Measurements from ENCODE around the gene IL16.

The IL16 gene

GRCh38 chr15:81303244-81304225 lies 106.9 kb downstream of the IL16 start:
- in situ Hi-C loops (cut with MboI; ENCODE audit: low sequenced_read_pairs): no loop called here

- in situ Hi-C loops (cut with MboI; ENCODE audit: low sequenced_read_pairs): no loop called here
These were observed 107.5 kb downstream of the IL16 start for GRCh38 chr15:81304226-81304625.

- in situ Hi-C loops (cut with MboI; ENCODE audit: low sequenced_read_pairs): no loop called here
These were observed 111.6 kb downstream of the IL16 start for GRCh38 chr15:81308260-81308659.

GRCh38 chr15:81309647-81310450 lies 113.2 kb downstream of the IL16 start:
- in situ Hi-C loops (cut with MboI; ENCODE audit: low sequenced_read_pairs): no loop called here

GRCh38 chr15:81310480-81310879 lies 113.8 kb downstream of the IL16 start:
- in situ Hi-C loops (cut with MboI; ENCODE audit: low sequenced_read_pairs): no loop called here

GRCh38 chr15:81311752-81312464 lies 115.2 kb downstream of the IL16 start:
- in situ Hi-C loops (cut with MboI; ENCODE audit: low sequenced_read_pairs): no loop called here

GRCh38 chr15:81312790-81313543 lies 116.3 kb downstream of the IL16 start:
- in situ Hi-C loops (cut with MboI; ENCODE audit: low sequenced_read_pairs): no loop called here

- in situ Hi-C loops (cut with MboI; ENCODE audit: low sequenced_read_pairs): no loop called here
These were observed 117.0 kb downstream of the IL16 start for GRCh38 chr15:81313686-81314085.

- in situ Hi-C loops (cut with MboI; ENCODE audit: low sequenced_read_pairs): no loop called here
These were observed 117.7 kb downstream of the IL16 start for GRCh38 chr15:81314378-81314777.

GRCh38 chr15:81315452-81316175 lies 118.9 kb downstream of the IL16 start:
- in situ Hi-C loops (cut with MboI; ENCODE audit: low sequenced_read_pairs): no loop called here

GRCh38 chr15:81316267-81316666 lies 119.6 kb downstream of the IL16 start:
- in situ Hi-C loops (cut with MboI; ENCODE audit: low sequenced_read_pairs): no loop called here

GRCh38 chr15:81317642-81318017 lies 121.0 kb downstream of the IL16 start:
- in situ Hi-C loops (cut with MboI; ENCODE audit: low sequenced_read_pairs): no loop called here

GRCh38 chr15:81321667-81322066 lies 125.0 kb downstream of the IL16 start:
- in situ Hi-C loops (cut with MboI; ENCODE audit: low sequenced_read_pairs): loop anchor here (10.0 kb wide), 1 partner anchor 47 kb away; no protein-coding TSS in a partner anchor

GRCh38 chr15:81322676-81323253 lies 126.1 kb downstream of the IL16 start:
- in situ Hi-C loops (cut with MboI; ENCODE audit: low sequenced_read_pairs): loop anchor here (10.0 kb wide), 1 partner anchor 48 kb away; no protein-coding TSS in a partner anchor

GRCh38 chr15:81323559-81323943 lies 126.9 kb downstream of the IL16 start:
- in situ Hi-C loops (cut with MboI; ENCODE audit: low sequenced_read_pairs): loop anchor here (10.0 kb wide), 1 partner anchor 49 kb away; no protein-coding TSS in a partner anchor

GRCh38 chr15:81323944-81324881 lies 127.5 kb downstream of the IL16 start, which contains the start of gene STARD5:
STARD5 (minus strand) TSS chr15:81324141; CDS start chr15:81324099, 42 bp downstream.
- in situ Hi-C loops (cut with MboI; ENCODE audit: low sequenced_read_pairs): loop anchor here (10.0 kb wide), 1 partner anchor 49 kb away; no protein-coding TSS in a partner anchor

- in situ Hi-C loops (cut with MboI; ENCODE audit: low sequenced_read_pairs): loop anchor here (10.0 kb wide), 1 partner anchor 52 kb away; no protein-coding TSS in a partner anchor
These were observed 130.0 kb downstream of the IL16 start for GRCh38 chr15:81326466-81327212.
